GM18498 (cell line): ENCODE results near the gene HIGD1A.

Experiments used
- ATAC-seq: cut with Tn5 transposase; IDR thresholded peaks from one replicate; pipeline ENCODE4 v1.9.1; 2021; ENCODE audit warnings: mild to moderate bottlenecking, moderate library complexity; ENCODE audit not compliant: unreplicated experiment

The HIGD1A gene

GRCh38 chr3:42739401-42740158, 64.7 kb downstream of the HIGD1A start:
- no peak for ATAC-seq

GRCh38 chr3:42736531-42736930, 67.8 kb downstream of the HIGD1A start:
- no peak for ATAC-seq

- no peak for ATAC-seq
These were observed 68.2 kb downstream of the HIGD1A start for GRCh38 chr3:42736081-42736480.

GRCh38 chr3:42735615-42736014, 68.7 kb downstream of the HIGD1A start:
- no peak for ATAC-seq

- no peak for ATAC-seq
These were observed 69.3 kb downstream of the HIGD1A start for GRCh38 chr3:42735019-42735418.

GRCh38 chr3:42734263-42734860, 69.9 kb downstream of the HIGD1A start:
- no peak for ATAC-seq

- ATAC-seq = no peak
These were observed 70.6 kb downstream of the HIGD1A start for GRCh38 chr3:42733501-42734262.
